HepG2 (cell line): ENCODE measurements around the gene FAM219A. TPM values are rescaled to one million over a fixed set of nuclear protein-coding genes. Genes with fewer than 3 reads are reported as not detected.

ENCODE experiments used
- BORCS8-MEF2B ChIP-seq: sonication (generic); formaldehyde crosslinking; IDR thresholded peaks from 2 replicates; pipeline ENCODE4 v1.8.0; 2022; ENCODE audit warnings: mild to moderate bottlenecking, missing genetic modification reagents
- DMAP1 ChIP-seq: IDR thresholded peaks from 2 replicates; pipeline ENCODE4 v1.6.1; 2016
- DR1 ChIP-seq: sonication (generic); formaldehyde crosslinking; IDR thresholded peaks from 2 replicates; pipeline ENCODE4 v1.8.0; 2021; ENCODE audit warnings: mild to moderate bottlenecking, missing genetic modification reagents, inconsistent platforms
- FOSL2 ChIP-seq: sonication (generic); formaldehyde crosslinking; IDR thresholded peaks from 2 replicates; pipeline ENCODE4 v1.4.0; 2020; ENCODE audit warnings: missing genetic modification reagents
- HNRNPLL ChIP-seq: fragments of 200-400 bp; formaldehyde crosslinking; IDR thresholded peaks from 2 replicates; pipeline ENCODE4 v1.6.1; 2017; ENCODE audit warnings: mild to moderate bottlenecking, low read depth, low read length; ENCODE audit not compliant: poor library complexity, severe bottlenecking
- MAFG ChIP-seq: sonication (generic); formaldehyde crosslinking; IDR thresholded peaks from 2 replicates; pipeline ENCODE4 v1.5.1; 2020; ENCODE audit warnings: mild to moderate bottlenecking, missing genetic modification reagents
- NAIF1 ChIP-seq: sonication (generic); formaldehyde crosslinking; IDR thresholded peaks from 2 replicates; pipeline ENCODE4 v1.5.0; 2020; ENCODE audit warnings: mild to moderate bottlenecking, missing genetic modification reagents, borderline replicate concordance
- NFE2 ChIP-seq: sonication (generic); formaldehyde crosslinking; IDR thresholded peaks from 2 replicates; pipeline ENCODE4 v1.4.0; 2020; ENCODE audit warnings: missing genetic modification reagents
- NFE2L2 ChIP-seq: fragments of 150-350 bp; IDR thresholded peaks from 2 replicates; pipeline ENCODE4 v1.6.1; 2014; ENCODE audit warnings: low read length
- NR3C1 ChIP-seq: sonication (generic); formaldehyde crosslinking; IDR thresholded peaks from 2 replicates; pipeline ENCODE4 v1.4.0; 2020; ENCODE audit warnings: missing genetic modification reagents
- NRL ChIP-seq: sonication (generic); formaldehyde crosslinking; IDR thresholded peaks from 2 replicates; pipeline ENCODE4 v1.5.0; 2020; ENCODE audit warnings: missing genetic modification reagents, mild to moderate bottlenecking, moderate library complexity, borderline replicate concordance
- PAF1 ChIP-seq: IDR thresholded peaks from 2 replicates; pipeline ENCODE4 v1.6.1; 2016; ENCODE audit warnings: missing genetic modification reagents, missing compliant biosample characterization
- POLR2G ChIP-seq: fragments of 200-400 bp; formaldehyde crosslinking; IDR thresholded peaks from 2 replicates; pipeline ENCODE4 v1.6.1; 2018; ENCODE audit warnings: mild to moderate bottlenecking, low read depth, low read length, moderate library complexity
- RARG ChIP-seq: sonication (generic); formaldehyde crosslinking; IDR thresholded peaks from 2 replicates; pipeline ENCODE4 v1.4.0; 2020; ENCODE audit warnings: low read depth, mild to moderate bottlenecking, missing genetic modification reagents
- SALL1 ChIP-seq: sonication (generic); formaldehyde crosslinking; IDR thresholded peaks from 2 replicates; pipeline ENCODE4 v1.8.0; 2022; ENCODE audit warnings: mild to moderate bottlenecking, missing genetic modification reagents
- SOX5 ChIP-seq: IDR thresholded peaks from 2 replicates; pipeline ENCODE4 v1.6.1; 2016; ENCODE audit warnings: borderline replicate concordance
- SP4 ChIP-seq: sonication (generic); formaldehyde crosslinking; IDR thresholded peaks from 2 replicates; pipeline ENCODE4 v1.8.1; 2023; ENCODE audit warnings: mild to moderate bottlenecking, missing genetic modification reagents
- STAT5B ChIP-seq: sonication (generic); formaldehyde crosslinking; IDR thresholded peaks from 2 replicates; pipeline ENCODE4 v1.4.0; 2020; ENCODE audit warnings: missing genetic modification reagents
- TGIF2 ChIP-seq: IDR thresholded peaks from 2 replicates; pipeline ENCODE4 v1.6.1; 2016; ENCODE audit warnings: control low read depth, missing compliant biosample characterization
- THAP11 ChIP-seq: IDR thresholded peaks from 2 replicates; pipeline ENCODE4 v1.6.1; 2016; ENCODE audit warnings: missing biosample characterization, missing genetic modification reagents
- TRAFD1 ChIP-seq: sonication (generic); formaldehyde crosslinking; IDR thresholded peaks from 2 replicates; pipeline ENCODE4 v1.5.1; 2020; ENCODE audit warnings: missing genetic modification reagents, mild to moderate bottlenecking, borderline replicate concordance
- ZNF3 ChIP-seq: IDR thresholded peaks from 2 replicates; pipeline ENCODE4 v1.7.0; 2017; ENCODE audit warnings: inconsistent platforms
- ZNF337 ChIP-seq: sonication (generic); formaldehyde crosslinking; IDR thresholded peaks from 2 replicates; pipeline ENCODE4 v1.5.1; 2020; ENCODE audit warnings: missing genetic modification reagents, low read depth, mild to moderate bottlenecking, borderline replicate concordance
- ZNF616 ChIP-seq: sonication (generic); formaldehyde crosslinking; IDR thresholded peaks from 2 replicates; pipeline ENCODE4 v1.5.0; 2020; ENCODE audit warnings: low read depth, mild to moderate bottlenecking, missing genetic modification reagents
- polyA plus RNA-seq, 8 experiments: library from polyadenylated mRNA; depleted of rRNA in 3 of 8; stranded (reverse) in 7 of 8; unstranded in 1 of 8; fragments of >200 nt; fragmentation: Illumina TruSeq in 4 of 8; extraction: Trizol in 4 of 8; gene quantifications; 2 replicates each; pipeline versions ENCODE4 v1.2.1 to v1.2.3, GENCODE V29; 2011 to 2016; ENCODE audit warnings: low read depth in 4 of 8, missing spikeins in 1 of 8, mixed read lengths in 1 of 8; ENCODE audit not compliant: insufficient read depth in 1 of 8
- total RNA-seq, 5 experiments: library from RNA; depleted of rRNA; stranded (reverse); fragments of >200 nt; fragmentation: Illumina TruSeq; extraction: Trizol; gene quantifications; 2 replicates each; pipeline ENCODE4 v1.2.3, GENCODE V29; 2016; ENCODE audit warnings: low read depth in 1 of 5
- TF ChIP-seq, protein P1 (sequence below): sonication (generic); formaldehyde crosslinking; conservative IDR thresholded peaks from 2 replicates; pipeline ENCODE4 v1.4.0; 2020; ENCODE audit warnings: missing genetic modification reagents
- TF ChIP-seq, protein P2 (sequence below): IDR thresholded peaks from 2 replicates; pipeline ENCODE4 v1.6.1; 2016; ENCODE audit warnings: low read depth, control low read depth
- TF ChIP-seq, protein P3 (sequence below): IDR thresholded peaks from 2 replicates; pipeline ENCODE4 v1.6.1; 2016; ENCODE audit warnings: mild to moderate bottlenecking, missing biosample characterization, missing genetic modification reagents

Gene FAM219A
- total and polyA plus RNA-seq, 2 of the 13 experiments (the other 11 are each of a cell fraction or from before 2014, with no cell fraction given), result 3.9 to 6.4 TPM

GRCh38 chr9:34458013-34458958 is at the start of gene FAM219A, which contains the start of gene DNAI1 (continued):
- TF ChIP-seq, protein P1, sequence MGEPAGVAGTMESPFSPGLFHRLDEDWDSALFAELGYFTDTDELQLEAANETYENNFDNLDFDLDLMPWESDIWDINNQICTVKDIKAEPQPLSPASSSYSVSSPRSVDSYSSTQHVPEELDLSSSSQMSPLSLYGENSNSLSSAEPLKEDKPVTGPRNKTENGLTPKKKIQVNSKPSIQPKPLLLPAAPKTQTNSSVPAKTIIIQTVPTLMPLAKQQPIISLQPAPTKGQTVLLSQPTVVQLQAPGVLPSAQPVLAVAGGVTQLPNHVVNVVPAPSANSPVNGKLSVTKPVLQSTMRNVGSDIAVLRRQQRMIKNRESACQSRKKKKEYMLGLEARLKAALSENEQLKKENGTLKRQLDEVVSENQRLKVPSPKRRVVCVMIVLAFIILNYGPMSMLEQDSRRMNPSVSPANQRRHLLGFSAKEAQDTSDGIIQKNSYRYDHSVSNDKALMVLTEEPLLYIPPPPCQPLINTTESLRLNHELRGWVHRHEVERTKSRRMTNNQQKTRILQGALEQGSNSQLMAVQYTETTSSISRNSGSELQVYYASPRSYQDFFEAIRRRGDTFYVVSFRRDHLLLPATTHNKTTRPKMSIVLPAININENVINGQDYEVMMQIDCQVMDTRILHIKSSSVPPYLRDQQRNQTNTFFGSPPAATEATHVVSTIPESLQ, result no peak
- TF ChIP-seq DMAP1 (CRISPR knock-in tag) (0 out of 2 replicates have a peak, but pooled peaks have one; percentile 5), SOX5 (no peak), SALL1 (CRISPR knock-in tag) (peak; percentile 50), NRL (CRISPR knock-in tag) (no peak), FOSL2 (CRISPR knock-in tag) (peak; percentile 50), NFE2L2 (peak; percentile 77), SP4 (CRISPR knock-in tag) (peak; percentile 96), TGIF2 (CRISPR knock-in tag) (peak; percentile 86), BORCS8-MEF2B (CRISPR knock-in tag) (no peak), STAT5B (CRISPR knock-in tag) (no peak), TRAFD1 (CRISPR knock-in tag) (no peak), ZNF3 (CRISPR knock-in tag) (no peak), POLR2G (peak; percentile 62), ZNF337 (CRISPR knock-in tag) (no peak), THAP11 (CRISPR knock-in tag) (peak; percentile 51), NR3C1 (CRISPR knock-in tag) (no peak), HNRNPLL (peak; percentile 86), NAIF1 (CRISPR knock-in tag) (no peak), MAFG (peak; percentile 57; the same call in 1 of the 2 replicates), PAF1 (CRISPR knock-in tag) (no peak), NFE2 (CRISPR knock-in tag) (peak; percentile 92; the same call in 1 of the 2 replicates), ZNF616 (no peak), RARG (no peak), DR1 (CRISPR knock-in tag) (peak; percentile 45; the same call in 1 of the 2 replicates)
- TF ChIP-seq, protein P2, sequence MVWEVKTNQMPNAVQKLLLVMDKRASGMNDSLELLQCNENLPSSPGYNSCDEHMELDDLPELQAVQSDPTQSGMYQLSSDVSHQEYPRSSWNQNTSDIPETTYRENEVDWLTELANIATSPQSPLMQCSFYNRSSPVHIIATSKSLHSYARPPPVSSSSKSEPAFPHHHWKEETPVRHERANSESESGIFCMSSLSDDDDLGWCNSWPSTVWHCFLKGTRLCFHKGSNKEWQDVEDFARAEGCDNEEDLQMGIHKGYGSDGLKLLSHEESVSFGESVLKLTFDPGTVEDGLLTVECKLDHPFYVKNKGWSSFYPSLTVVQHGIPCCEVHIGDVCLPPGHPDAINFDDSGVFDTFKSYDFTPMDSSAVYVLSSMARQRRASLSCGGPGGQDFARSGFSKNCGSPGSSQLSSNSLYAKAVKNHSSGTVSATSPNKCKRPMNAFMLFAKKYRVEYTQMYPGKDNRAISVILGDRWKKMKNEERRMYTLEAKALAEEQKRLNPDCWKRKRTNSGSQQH, result no peak
- TF ChIP-seq, protein P3, sequence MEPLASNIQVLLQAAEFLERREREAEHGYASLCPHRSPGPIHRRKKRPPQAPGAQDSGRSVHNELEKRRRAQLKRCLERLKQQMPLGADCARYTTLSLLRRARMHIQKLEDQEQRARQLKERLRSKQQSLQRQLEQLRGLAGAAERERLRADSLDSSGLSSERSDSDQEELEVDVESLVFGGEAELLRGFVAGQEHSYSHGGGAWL (CRISPR knock-in tag), result no peak
